Activated naive CD4-positive, alpha-beta T cell treated with anti-CD3 and anti-CD28 coated beads, Interleukin-2, amount 50 U/mL, for 72 hours (primary cell): ENCODE measurements around the gene C19orf38. TPM values are rescaled to one million over a fixed set of nuclear protein-coding genes. Genes with fewer than 3 reads are reported as not detected.
A peak's percentile ranks its signal among the peaks of the same experiment; 100 is the strongest.

Experiments
- ATAC-seq, 2 donors: fragments of 150-1000 bp; cut with Tn5 transposase; 2 replicates each; pipeline ENCODE4 v1.10.0; 2021; ENCODE audit warnings: mild to moderate bottlenecking in 2 of 2, moderate library complexity in 2 of 2
- DNase-seq, 2 donors: peaks; one replicate each; pipeline ENCODE4 v3.0.0; 2021 to 2022; ENCODE audit warnings: low spot score in 2 of 2
- H3K27ac Mint-ChIP-seq, 2 donors: one replicate each; pipeline ENCODE4 v1.8.0; 2022; ENCODE audit warnings: mild to moderate bottlenecking in 2 of 2, mixed read lengths in 2 of 2
- H3K36me3 Mint-ChIP-seq, 2 donors: one replicate each; pipeline ENCODE4 v1.8.0; 2022; ENCODE audit warnings: mixed read lengths in 2 of 2
- H3K9me3 Mint-ChIP-seq, 2 donors: one replicate each; pipeline ENCODE4 v1.8.0; 2022; ENCODE audit warnings: mixed read lengths in 2 of 2
- total RNA-seq, 2 donors: library from RNA; stranded (reverse); gene quantifications; one replicate each; pipeline ENCODE4 v1.2.3, GENCODE V29; 2022

Gene C19orf38
- total RNA-seq, 2 donors from 2014 or later: 3.5 to 6.4 TPM

DNA sequence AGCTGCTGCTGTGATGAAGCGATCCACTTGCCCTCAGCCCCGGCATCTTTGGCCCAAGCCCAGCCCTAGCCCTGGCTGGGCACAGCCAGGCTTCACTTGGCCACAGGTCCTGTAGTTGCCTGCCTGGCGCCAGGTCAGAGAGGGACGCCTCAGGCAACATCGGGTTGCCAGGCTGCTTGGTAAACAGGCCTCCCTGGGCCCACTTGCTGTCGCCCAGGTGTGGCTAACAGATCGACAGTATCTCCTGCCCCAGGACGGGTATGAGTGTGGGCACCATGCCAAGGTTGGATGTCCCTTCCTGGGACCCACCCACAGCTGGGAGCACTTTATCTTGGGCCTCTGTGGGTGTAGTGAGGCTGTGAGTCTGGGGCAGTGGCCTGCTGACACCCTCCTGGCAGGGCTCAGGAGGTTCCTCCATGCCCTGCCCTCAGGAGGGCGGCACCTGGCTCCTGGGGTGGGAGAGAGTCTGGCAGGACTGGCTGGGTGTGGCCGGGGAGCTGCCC is 51.0 kb downstream of the C19orf38 start:
- DNase-seq (no peak), ATAC-seq (no peak)
- H3K27ac Mint-ChIP-seq: peak overlapping the region in 1 of 2 donors; percentile 29
- H3K9me3 Mint-ChIP-seq: no peaks in the 10 kb centered on the region
- H3K36me3 Mint-ChIP-seq: no peaks in the 10 kb centered on the region

DNA sequence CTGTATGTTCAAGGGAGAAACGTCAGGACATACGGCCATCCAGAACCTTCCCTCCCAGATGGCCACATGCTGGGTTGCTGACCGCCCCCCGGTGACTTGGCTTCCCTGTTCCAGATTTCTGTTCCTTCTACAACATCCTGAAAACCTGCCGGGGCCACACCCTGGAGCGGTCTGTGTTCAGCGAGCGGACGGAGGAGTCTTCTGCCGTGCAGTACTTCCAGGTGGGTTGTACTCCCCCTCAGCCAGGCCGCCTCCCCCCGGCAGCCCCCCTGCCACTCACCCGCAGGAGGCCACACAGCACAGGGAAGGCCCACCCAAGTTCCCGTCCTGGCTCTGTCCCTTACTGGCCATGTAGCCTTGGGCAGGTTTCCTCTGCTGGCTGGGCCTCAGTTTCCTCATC is 59.7 kb downstream of the C19orf38 start:
- no peak for DNase-seq
- Mint-ChIP-seq H3K9me3 (no peaks in the 10 kb centered on the region), H3K36me3 (no peaks in the 10 kb centered on the region), H3K27ac (no peak overlapping the region)
- ATAC-seq: no peak

DNA sequence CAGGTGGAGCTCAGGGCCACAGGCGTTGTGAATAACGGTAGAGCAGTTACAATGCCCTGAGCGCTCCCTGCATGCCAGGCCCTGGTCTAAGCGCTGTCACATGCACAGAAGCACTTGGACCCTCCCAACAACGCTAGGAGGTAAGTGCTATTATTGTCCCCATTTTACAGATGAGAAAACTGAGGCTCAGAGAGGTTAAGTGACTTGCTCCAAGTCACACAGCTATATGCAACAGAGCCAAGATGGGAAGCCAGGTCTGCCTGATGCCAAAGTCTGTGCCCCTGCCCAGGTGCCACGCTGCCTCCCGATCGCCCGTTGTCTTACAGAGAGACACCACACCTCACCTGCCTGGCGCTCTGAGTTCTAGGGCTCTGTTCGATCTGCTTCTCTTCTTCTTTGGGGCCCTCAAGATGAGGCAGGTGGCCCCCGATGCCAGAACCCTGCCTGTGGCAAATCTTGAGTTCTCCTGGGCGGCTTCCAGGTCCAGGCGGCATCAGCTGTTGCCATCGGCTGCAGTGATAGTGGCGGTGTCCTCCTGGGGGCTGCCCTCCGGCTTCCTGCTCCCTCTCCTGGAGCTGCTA is 60.3 kb downstream of the C19orf38 start:
- Mint-ChIP-seq H3K36me3 (no peaks in the 10 kb centered on the region), H3K9me3 (no peaks in the 10 kb centered on the region), H3K27ac (no peak overlapping the region)
- ATAC-seq: no peak
- DNase-seq: no peak

DNA sequence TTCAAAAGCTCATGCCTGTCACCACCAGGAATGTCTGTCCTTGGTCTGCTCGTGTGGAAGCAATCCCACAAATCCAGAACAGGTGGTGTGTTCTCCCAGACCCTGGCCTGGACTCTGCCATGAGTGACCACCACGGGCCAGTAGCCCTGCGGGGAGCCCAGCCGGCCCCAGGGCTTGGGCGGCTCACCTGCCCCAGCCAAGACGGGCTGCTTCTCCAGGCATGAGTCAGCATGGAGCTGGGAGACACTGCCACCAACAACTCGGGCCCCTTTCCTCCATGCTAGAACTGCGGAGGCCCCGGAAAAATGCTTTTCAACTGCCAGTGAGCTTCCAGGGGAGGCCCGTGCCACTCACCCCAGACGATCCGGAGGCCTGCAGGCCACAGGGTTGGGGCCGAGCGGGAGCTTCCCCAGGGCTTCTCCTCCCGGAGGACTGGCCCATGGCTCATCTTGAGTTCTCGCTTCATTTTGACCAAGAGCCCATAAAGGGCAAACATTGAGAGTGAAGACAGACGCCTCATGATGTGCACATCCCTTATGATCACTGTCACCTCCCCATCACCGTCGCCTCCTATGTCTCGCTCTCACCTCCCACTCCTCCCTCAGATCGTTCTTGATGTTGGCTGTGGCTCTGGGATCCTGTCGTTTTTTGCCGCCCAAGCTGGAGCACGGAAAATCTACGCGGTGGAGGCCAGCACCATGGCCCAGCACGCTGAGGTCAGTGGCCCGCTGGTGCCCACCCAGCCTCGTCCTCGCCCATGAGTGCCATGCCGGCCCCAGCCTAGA is 63.6 kb downstream of the C19orf38 start:
- ATAC-seq (no peak), DNase-seq (no peak)
- Mint-ChIP-seq H3K36me3 (no peaks in the 10 kb centered on the region), H3K27ac (peak overlapping the region; percentile 66 to 67), H3K9me3 (no peaks in the 10 kb centered on the region)

DNA sequence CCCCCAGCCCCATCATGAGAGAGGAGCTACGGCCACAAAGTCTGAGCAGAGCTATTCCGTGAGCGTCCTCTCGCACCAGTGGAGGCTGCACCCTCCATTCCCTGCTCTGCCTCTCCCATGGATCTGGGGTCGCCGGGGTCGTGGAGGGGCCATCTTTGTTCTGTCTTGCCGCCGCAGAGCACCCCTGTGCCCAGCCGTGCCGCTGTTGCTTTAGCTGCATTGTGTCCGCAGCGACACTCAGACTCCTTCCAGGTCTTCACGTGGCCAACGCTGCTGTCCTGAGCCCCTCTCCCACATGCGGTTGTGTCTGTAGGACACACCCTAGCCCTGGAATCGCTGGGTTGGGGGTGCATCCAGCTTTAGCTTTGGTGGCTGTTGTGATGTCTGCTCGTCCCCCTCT is 64.4 kb downstream of the C19orf38 start:
- H3K27ac Mint-ChIP-seq: peak overlapping the region in 1 of 2 donors; percentile 50
- no peak for DNase-seq
- ATAC-seq: no peak
- no peaks in the 10 kb centered on the region for H3K9me3 Mint-ChIP-seq
- H3K36me3 Mint-ChIP-seq: no peaks in the 10 kb centered on the region

DNA sequence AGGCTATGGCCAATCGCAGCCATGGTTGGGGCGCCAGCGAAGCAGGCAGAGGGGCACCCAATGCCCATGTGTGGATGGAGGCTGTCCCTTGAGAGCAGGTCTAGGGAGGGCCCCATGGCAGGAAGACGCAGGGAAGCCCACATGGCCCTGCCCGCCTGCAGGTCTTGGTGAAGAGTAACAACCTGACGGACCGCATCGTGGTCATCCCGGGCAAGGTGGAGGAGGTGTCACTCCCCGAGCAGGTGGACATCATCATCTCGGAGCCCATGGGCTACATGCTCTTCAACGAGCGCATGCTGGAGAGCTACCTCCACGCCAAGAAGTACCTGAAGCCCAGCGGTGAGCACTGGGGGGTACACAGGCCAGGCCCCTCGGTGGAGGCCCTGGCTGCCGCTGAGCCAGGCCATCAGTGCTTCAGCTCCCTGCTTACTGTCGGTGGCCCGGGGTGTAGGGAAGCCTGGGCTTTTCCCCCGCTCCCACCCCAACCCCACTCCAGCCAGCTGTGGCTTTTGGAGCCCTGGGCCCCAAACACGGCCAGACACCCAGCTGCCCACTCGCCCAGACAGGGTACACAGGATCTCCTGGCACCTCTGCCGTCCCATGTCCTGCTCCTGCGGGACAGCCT is 65.6 kb downstream of the C19orf38 start:
- Mint-ChIP-seq H3K36me3 (no peaks in the 10 kb centered on the region), H3K9me3 (no peaks in the 10 kb centered on the region), H3K27ac (no peak overlapping the region)
- DNase-seq (no peak), ATAC-seq (peak in 1 of 2 donors; percentile 19)

DNA sequence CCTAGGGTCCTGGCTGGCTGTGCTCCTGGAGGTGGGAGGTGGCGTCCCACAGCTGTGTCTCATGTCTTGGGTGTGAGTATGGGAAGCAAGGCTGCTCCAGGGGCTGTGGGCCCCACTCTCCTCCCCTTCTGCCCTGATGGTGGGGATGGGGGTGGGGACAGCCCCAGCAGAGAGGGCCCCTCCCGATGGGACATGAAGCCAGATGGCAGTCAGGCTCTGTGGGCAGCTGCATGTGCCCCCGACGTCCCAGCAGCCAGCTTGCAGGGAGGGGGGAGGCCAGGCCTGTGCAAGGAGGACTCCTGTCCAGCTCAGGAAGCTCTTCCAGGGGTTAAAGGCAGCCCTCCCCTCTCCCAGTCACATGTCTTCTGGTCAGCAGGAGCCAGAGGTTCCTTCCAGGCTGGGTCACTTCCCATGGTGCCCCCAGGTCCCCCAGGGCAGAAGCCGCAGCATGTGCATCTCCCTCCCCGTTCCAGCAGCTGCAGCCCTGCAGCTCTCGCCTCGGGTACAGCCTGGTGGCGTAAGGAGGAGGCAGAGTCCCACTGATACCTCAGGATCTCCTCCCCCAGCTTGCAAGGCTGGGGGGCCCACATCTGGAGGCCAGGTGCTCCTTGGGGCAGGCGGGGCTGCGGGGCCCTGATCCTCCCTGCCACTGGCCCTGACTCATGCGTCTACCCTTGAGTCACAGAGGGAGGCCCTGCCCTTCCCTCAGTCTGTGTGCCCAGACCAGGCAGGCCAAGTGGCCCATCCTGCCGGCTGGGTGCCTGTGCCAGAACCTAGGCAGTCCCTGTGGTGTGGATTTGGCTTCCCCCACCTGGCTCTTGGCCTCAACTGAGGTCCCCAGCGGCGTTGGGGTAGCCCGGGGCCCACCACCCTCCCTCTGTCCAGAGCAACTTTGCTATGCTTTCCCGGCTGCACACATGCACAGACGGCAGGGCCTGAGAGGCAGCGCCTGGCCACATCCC is 67.2 kb downstream of the C19orf38 start:
- no peaks in the 10 kb centered on the region for H3K36me3 Mint-ChIP-seq
- H3K9me3 Mint-ChIP-seq: no peaks in the 10 kb centered on the region
- no peak for DNase-seq
- ATAC-seq: peak in 1 of 2 donors; percentile 26
- H3K27ac Mint-ChIP-seq: peak overlapping the region in 1 of 2 donors; percentile 66

DNA sequence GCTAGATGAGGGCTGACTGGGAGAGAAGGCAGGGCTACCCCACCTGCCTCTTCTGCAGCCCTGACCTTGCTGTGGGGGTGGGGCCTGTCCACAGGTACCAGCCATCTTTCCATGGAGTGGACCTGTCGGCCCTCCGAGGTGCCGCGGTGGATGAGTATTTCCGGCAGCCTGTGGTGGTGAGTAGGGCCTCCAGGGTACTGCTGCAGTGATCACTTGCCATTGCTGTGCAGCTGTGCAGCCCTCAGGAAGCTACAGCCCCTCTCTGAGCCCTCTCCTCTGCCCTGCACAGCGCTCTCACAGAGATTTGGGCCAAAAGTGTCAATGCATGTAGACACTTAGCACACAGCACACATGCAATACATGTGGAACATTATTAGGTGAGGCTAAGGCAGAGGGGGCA is 68.4 kb downstream of the C19orf38 start:
- ATAC-seq: no peak
- Mint-ChIP-seq H3K27ac (no peak overlapping the region), H3K36me3 (no peaks in the 10 kb centered on the region), H3K9me3 (no peaks in the 10 kb centered on the region)
- DNase-seq: no peak

DNA sequence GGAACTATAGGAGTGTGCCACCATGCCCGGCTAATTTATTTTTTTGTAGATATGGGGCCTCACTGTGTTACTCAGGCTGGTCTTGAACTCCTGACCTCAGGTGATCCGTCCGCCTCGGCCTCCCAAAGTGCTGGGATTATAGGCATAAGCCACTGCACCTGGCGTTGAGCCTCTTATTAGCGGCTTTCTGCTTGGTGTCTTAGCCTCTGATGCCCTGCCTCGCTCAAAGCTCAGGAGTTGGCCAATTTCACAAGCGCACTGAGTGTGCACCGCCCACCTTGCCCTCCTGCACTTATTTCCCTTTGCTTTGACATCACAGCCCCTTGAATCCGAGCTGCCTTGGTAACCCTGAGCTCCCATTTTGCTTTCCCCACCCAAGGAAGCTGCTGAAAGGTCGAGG is 70.1 kb downstream of the C19orf38 start:
- no peaks in the 10 kb centered on the region for H3K36me3 Mint-ChIP-seq
- no peaks in the 10 kb centered on the region for H3K9me3 Mint-ChIP-seq
- H3K27ac Mint-ChIP-seq: peak overlapping the region in 1 of 2 donors; percentile 74
- DNase-seq (no peak), ATAC-seq (no peak)

Other genes with a start within 250 kb of the C19orf38 start
- gene SLC44A2, start 222.9 kb upstream of the C19orf38 start, total RNA-seq: 10 to 100 TPM; 81.3 to 92.0 TPM
- 100 to 1,000 TPM; 372 to 377 TPM for gene ILF3, start 194.1 kb upstream of the C19orf38 start, total RNA-seq
- gene QTRT1, start 147.0 kb upstream of the C19orf38 start, total RNA-seq: 10 to 100 TPM; 47.4 to 48.4 TPM
- 100 to 1,000 TPM; 191 to 219 TPM for gene DNM2, start 130.3 kb upstream of the C19orf38 start, total RNA-seq
- 10 to 100 TPM in 1 of 2 donors, 1 to 10 TPM in 1; 9.7 to 15.0 TPM for gene TMED1, start 12.2 kb upstream of the C19orf38 start, total RNA-seq
- gene CARM1, start 23.1 kb downstream of the C19orf38 start, total RNA-seq: 10 to 100 TPM; 46.4 to 73.6 TPM
- 10 to 100 TPM; 27.1 to 45.7 TPM for gene YIPF2, start 80.2 kb downstream of the C19orf38 start, total RNA-seq
- 10 to 100 TPM; 17.2 to 24.1 TPM for gene TIMM29, start 80.4 kb downstream of the C19orf38 start, total RNA-seq
- gene SMARCA4, start 112.6 kb downstream of the C19orf38 start, total RNA-seq: 10 to 100 TPM; 86.8 to 99.4 TPM
- gene LDLR, start 241.0 kb downstream of the C19orf38 start, total RNA-seq: 10 to 100 TPM; 53.0 to 66.6 TPM